WERI-Rb-1 (cell line): ENCODE measurements around the gene KRT25.

Experiments used
- DNase-seq: peaks from one replicate; pipeline ENCODE4 v3.0.0-alpha.2; 2020
- H3K27ac ChIP-seq: fragments of 250-450 bp; sonication (Bioruptor Pico); 2 replicates; pipeline ENCODE4 v1.5.1; 2020; ENCODE audit warnings: mild to moderate bottlenecking, moderate library complexity
- H3K27me3 ChIP-seq: fragments of 250-450 bp; sonication (Bioruptor Pico); 2 replicates; pipeline ENCODE4 v1.5.1; 2021; ENCODE audit warnings: mild to moderate bottlenecking, low read depth, moderate library complexity; ENCODE audit not compliant: insufficient read depth, severe bottlenecking
- H3K36me3 ChIP-seq: fragments of 250-450 bp; sonication (Bioruptor Pico); 2 replicates; pipeline ENCODE4 v1.5.1; 2020; ENCODE audit warnings: mild to moderate bottlenecking, moderate library complexity
- H3K4me3 ChIP-seq: 2 replicates; pipeline ENCODE4 v1.5.1; 2011; ENCODE audit warnings: low read depth, mild to moderate bottlenecking, control low read depth, low read length
- H3K9me3 ChIP-seq: fragments of 250-450 bp; sonication (Bioruptor Pico); 2 replicates; pipeline ENCODE4 v1.5.1; 2021; ENCODE audit warnings: mild to moderate bottlenecking, moderate library complexity; ENCODE audit not compliant: severe bottlenecking
- CTCF ChIP-seq: IDR thresholded peaks from 2 replicates; pipeline ENCODE4 v1.5.1; 2011; ENCODE audit warnings: low read depth, mild to moderate bottlenecking, control low read depth, inconsistent platforms, low read length

The KRT25 gene

GRCh38 chr17:40795019-40795667 is 40.0 kb upstream of the KRT25 start:
- H3K27ac ChIP-seq = no peak overlapping the region
- no peak overlapping the region for H3K4me3 ChIP-seq
- no peak for TF ChIP-seq CTCF
- H3K27me3 ChIP-seq = peaks cover 99% of the 10 kb centered on the region
- H3K9me3 ChIP-seq = no peaks in the 10 kb centered on the region
- no peaks in the 10 kb centered on the region for H3K36me3 ChIP-seq
- no peak for DNase-seq

- no peak overlapping the region for H3K27ac ChIP-seq
- no peak for DNase-seq
- H3K36me3 ChIP-seq = no peaks in the 10 kb centered on the region
- no peak overlapping the region for H3K4me3 ChIP-seq
- TF ChIP-seq CTCF = no peak
- peaks cover 99% of the 10 kb centered on the region for H3K27me3 ChIP-seq
- H3K9me3 ChIP-seq = no peaks in the 10 kb centered on the region
These were observed 39.3 kb upstream of the KRT25 start for GRCh38 chr17:40794466-40794865.

GRCh38 chr17:40793832-40794231 is 38.7 kb upstream of the KRT25 start:
- H3K4me3 ChIP-seq = no peak overlapping the region
- no peaks in the 10 kb centered on the region for H3K36me3 ChIP-seq
- TF ChIP-seq CTCF = no peak
- peaks cover 99% of the 10 kb centered on the region for H3K27me3 ChIP-seq
- no peak for DNase-seq
- H3K27ac ChIP-seq = no peak overlapping the region
- H3K9me3 ChIP-seq = no peaks in the 10 kb centered on the region

GRCh38 chr17:40791787-40792436 is 36.8 kb upstream of the KRT25 start:
- Histone ChIP-seq H3K27ac (no peak overlapping the region), H3K9me3 (no peaks in the 10 kb centered on the region), H3K27me3 (peaks cover 97% of the 10 kb centered on the region), H3K36me3 (no peaks in the 10 kb centered on the region), H3K4me3 (no peak overlapping the region)
- no peak for DNase-seq
- peak; percentile 59 for TF ChIP-seq CTCF

GRCh38 chr17:40791111-40791510 is 36.0 kb upstream of the KRT25 start:
- no peak overlapping the region for H3K27ac ChIP-seq
- H3K36me3 ChIP-seq = no peaks in the 10 kb centered on the region
- no peak for DNase-seq
- no peak overlapping the region for H3K4me3 ChIP-seq
- H3K27me3 ChIP-seq = peaks cover 96% of the 10 kb centered on the region
- no peak for TF ChIP-seq CTCF
- H3K9me3 ChIP-seq = no peaks in the 10 kb centered on the region
